ENCODE results near the gene ZBTB49.
A peak's percentile ranks its signal among the peaks of the same experiment; 100 is the strongest.
"Not testable (repeated sequence)": the region's sequence is repeated elsewhere in the genome, so short reads cannot be mapped to it uniquely, and the experiment has no call there.

ZBTB49 gene, protein sequence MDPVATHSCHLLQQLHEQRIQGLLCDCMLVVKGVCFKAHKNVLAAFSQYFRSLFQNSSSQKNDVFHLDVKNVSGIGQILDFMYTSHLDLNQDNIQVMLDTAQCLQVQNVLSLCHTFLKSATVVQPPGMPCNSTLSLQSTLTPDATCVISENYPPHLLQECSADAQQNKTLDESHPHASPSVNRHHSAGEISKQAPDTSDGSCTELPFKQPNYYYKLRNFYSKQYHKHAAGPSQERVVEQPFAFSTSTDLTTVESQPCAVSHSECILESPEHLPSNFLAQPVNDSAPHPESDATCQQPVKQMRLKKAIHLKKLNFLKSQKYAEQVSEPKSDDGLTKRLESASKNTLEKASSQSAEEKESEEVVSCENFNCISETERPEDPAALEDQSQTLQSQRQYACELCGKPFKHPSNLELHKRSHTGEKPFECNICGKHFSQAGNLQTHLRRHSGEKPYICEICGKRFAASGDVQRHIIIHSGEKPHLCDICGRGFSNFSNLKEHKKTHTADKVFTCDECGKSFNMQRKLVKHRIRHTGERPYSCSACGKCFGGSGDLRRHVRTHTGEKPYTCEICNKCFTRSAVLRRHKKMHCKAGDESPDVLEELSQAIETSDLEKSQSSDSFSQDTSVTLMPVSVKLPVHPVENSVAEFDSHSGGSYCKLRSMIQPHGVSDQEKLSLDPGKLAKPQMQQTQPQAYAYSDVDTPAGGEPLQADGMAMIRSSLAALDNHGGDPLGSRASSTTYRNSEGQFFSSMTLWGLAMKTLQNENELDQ

GRCh38 chr4:4289941-4290850 lies at the start of gene ZBTB49, which contains the start of gene LYAR:
ZBTB49 (plus strand) TSS chr4:4290251; CDS start chr4:4299946, 9,695 bp downstream.
LYAR (minus strand) TSS chr4:4290154; CDS start chr4:4283742, 6,412 bp downstream.
- Mint-ChIP-seq H3K4me3 (peak within 1 kb of the TSS; percentile 93), H3K27ac (peak within 1 kb of the TSS; percentile 91), H3K9me3 (no peaks in the 10 kb centered on the region), H3K27me3 (no peaks in the 10 kb centered on the region), H3K4me1 (peaks cover 67% of the 10 kb centered on the region), H3K36me3 (peaks cover 3% of the 10 kb centered on the region)

- peaks cover 28% of the 10 kb centered on the region for H3K36me3 Mint-ChIP-seq
Measured at GRCh38 chr4:4245172-4245571, 44.9 kb upstream of the ZBTB49 start.

DNA sequence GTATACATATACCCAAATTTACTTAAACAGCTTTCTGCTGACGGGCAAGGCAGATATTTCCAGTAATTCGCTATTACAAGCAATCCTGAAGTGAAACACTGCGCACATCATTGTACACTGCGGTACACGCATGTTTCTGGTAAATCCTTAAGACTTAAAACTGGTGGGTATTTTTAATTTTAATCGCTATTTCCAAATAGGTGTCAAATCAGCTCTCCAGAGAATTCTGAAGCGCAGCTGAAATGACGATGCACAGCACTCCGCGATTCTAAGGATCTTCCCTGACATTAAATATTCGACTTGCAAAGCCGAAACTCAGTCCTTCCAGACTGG lies 42.4 kb upstream of the ZBTB49 start:
- H3K27ac Mint-ChIP-seq, result peak overlapping the region; percentile 98

More at GRCh38 chr4:4245172-4245571, 44.9 kb upstream of the ZBTB49 start:
- H3K9me3 Mint-ChIP-seq, result no peaks in the 10 kb centered on the region
- no peak overlapping the region for H3K4me3 Mint-ChIP-seq
- peaks cover 34% of the 10 kb centered on the region for H3K4me1 Mint-ChIP-seq
- no peaks in the 10 kb centered on the region for H3K27me3 Mint-ChIP-seq
- H3K27ac Mint-ChIP-seq, result no peak overlapping the region

GRCh38 chr4:4248029-4248884 lies 41.8 kb upstream of the ZBTB49 start, which contains the start of gene TMEM128:
TMEM128 (minus strand) TSS chr4:4248223; CDS start chr4:4248202, 21 bp downstream.
- Mint-ChIP-seq H3K9me3 (no peaks in the 10 kb centered on the region), H3K4me3 (peak within 1 kb of the TSS; percentile 98), H3K27ac (peak within 1 kb of the TSS; percentile 98), H3K27me3 (no peaks in the 10 kb centered on the region), H3K36me3 (peaks cover 20% of the 10 kb centered on the region), H3K4me1 (peaks cover 27% of the 10 kb centered on the region)

More for the DNA sequence above, 42.4 kb upstream of the ZBTB49 start:
- H3K36me3 Mint-ChIP-seq, result peaks cover 22% of the 10 kb centered on the region
- H3K4me3 Mint-ChIP-seq, result peak overlapping the region; percentile 98
- H3K27me3 Mint-ChIP-seq, result no peaks in the 10 kb centered on the region
- H3K4me1 Mint-ChIP-seq, result peaks cover 27% of the 10 kb centered on the region
- no peaks in the 10 kb centered on the region for H3K9me3 Mint-ChIP-seq

GRCh38 chr4:4248885-4249203 lies 41.2 kb upstream of the ZBTB49 start:
- H3K4me3 Mint-ChIP-seq, result peak overlapping the region; percentile 98
- H3K27me3 Mint-ChIP-seq, result no peaks in the 10 kb centered on the region
- H3K36me3 Mint-ChIP-seq, result peaks cover 14% of the 10 kb centered on the region
- H3K27ac Mint-ChIP-seq, result peak overlapping the region; percentile 98
- H3K9me3 Mint-ChIP-seq, result no peaks in the 10 kb centered on the region
- peaks cover 27% of the 10 kb centered on the region for H3K4me1 Mint-ChIP-seq

DNA sequence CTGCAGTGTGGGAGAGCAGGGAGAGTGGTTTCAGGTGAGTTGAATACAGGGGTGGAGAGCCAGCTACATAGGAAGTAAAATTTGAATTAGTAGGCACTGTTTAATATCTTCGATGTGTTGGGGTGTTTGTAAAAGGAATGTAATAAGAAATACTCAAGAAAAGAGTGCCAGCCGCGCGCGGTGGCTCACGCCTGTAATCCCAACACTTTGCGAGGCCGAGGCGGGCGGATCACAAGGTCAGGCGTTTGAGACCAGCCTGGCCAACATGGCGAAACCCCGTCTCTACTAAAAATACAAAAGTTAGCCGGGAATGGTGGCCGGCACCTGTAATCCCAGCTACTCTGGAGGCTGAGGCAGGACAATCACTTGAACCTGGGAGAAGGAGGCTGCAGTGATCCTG lies 40.7 kb upstream of the ZBTB49 start:
- peaks cover 27% of the 10 kb centered on the region for H3K4me1 Mint-ChIP-seq
- not testable (repeated sequence) for H3K27ac Mint-ChIP-seq, H3K4me3 Mint-ChIP-seq, H3K27me3 Mint-ChIP-seq, H3K9me3 Mint-ChIP-seq
- H3K36me3 Mint-ChIP-seq, result peaks cover 12% of the 10 kb centered on the region

DNA sequence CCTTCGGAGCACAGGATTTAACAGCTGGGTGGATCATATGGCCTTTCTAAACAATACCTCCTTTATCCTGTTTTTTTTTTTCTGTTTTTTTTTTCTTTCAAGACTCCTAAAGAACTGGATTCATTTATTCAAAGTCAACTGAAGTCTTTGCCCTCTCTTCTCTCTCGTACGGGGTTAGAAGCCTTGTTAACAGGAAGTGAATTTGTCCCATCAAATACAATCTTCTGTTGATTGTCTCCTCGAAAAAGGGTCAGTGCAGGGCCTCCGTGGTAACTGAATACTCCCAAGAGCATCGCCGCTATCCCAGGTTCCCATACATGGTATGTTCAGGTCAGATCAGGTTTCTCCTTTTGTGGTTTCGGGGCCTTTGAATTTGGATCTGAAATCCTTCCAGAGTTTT lies 40.2 kb upstream of the ZBTB49 start:
- Mint-ChIP-seq H3K27me3 (no peaks in the 10 kb centered on the region), H3K4me3 (peak overlapping the region; percentile 58), H3K9me3 (no peaks in the 10 kb centered on the region), H3K36me3 (peaks cover 11% of the 10 kb centered on the region), H3K27ac (peak overlapping the region; percentile 38), H3K4me1 (peaks cover 26% of the 10 kb centered on the region)

DNA sequence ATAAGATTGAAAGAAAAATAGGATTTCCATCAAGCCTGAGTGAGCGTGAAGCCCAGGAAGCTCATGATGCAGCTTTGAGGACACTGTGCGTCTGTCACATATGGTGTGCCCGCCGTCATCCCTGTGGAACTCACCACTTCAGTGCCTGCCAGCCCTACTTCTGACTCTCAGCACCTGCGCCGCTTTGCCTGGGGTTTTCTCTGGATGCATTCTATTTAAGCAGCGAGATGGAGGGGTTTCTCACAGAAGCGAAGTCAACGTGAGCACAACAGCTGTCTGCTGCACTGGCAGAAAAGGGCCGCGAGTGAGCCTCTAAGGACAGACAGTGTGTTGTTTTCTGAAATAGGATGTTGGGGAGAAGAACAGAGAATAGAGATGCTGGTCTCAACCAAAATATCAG lies 35.9 kb upstream of the ZBTB49 start:
- H3K27me3 Mint-ChIP-seq, result no peaks in the 10 kb centered on the region

DNA sequence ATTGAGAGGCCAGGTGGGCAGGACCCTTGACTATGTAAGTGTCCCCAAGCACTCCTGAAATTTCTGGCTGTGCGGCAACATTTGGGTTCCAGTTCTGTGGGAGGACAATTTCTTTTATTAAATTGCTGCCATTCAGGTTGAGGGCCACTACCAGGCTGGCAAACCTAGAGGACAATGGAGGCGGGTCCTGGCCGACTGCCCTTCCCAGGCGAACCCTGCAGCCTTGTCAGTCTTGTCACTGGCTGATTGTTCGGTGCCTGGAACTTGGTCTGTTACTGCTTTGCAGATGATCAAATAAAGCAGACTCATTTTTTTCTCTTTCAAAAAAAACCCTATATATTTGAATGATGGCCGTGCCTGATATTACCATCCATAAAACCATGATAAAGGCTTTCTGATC lies 35.4 kb upstream of the ZBTB49 start:
- no peaks in the 10 kb centered on the region for H3K4me1 Mint-ChIP-seq
- H3K9me3 Mint-ChIP-seq, result no peaks in the 10 kb centered on the region
- H3K4me3 Mint-ChIP-seq, result no peak overlapping the region
- H3K36me3 Mint-ChIP-seq, result no peaks in the 10 kb centered on the region
- no peak overlapping the region for H3K27ac Mint-ChIP-seq
- H3K27me3 Mint-ChIP-seq, result no peaks in the 10 kb centered on the region

More for the DNA sequence above, 35.9 kb upstream of the ZBTB49 start:
- no peaks in the 10 kb centered on the region for H3K9me3 Mint-ChIP-seq
- no peak overlapping the region for H3K27ac Mint-ChIP-seq
- H3K4me3 Mint-ChIP-seq, result no peak overlapping the region
- H3K4me1 Mint-ChIP-seq, result no peaks in the 10 kb centered on the region
- no peaks in the 10 kb centered on the region for H3K36me3 Mint-ChIP-seq

DNA sequence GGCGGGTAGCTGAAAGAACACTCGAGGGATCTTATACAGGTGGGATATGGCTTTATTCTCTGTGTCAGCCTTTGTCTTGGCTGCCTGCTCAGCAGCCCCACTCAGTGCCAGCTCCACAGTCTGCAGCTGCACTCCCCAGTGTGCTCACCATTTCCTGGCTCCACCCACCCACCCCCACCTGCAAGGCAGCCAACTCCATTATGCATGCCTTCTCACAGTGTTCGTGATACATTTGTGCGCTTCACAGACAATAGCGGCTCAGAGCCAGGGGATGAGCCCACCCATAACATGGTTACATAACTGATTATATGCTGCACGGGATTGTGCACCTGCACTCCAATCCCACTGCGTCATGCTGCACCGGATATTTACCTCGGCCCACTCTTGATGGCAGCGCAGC lies 33.3 kb upstream of the ZBTB49 start:
- Mint-ChIP-seq H3K4me3 (no peak overlapping the region), H3K9me3 (no peaks in the 10 kb centered on the region), H3K27ac (no peak overlapping the region), H3K36me3 (no peaks in the 10 kb centered on the region), H3K4me1 (no peaks in the 10 kb centered on the region), H3K27me3 (no peaks in the 10 kb centered on the region)

DNA sequence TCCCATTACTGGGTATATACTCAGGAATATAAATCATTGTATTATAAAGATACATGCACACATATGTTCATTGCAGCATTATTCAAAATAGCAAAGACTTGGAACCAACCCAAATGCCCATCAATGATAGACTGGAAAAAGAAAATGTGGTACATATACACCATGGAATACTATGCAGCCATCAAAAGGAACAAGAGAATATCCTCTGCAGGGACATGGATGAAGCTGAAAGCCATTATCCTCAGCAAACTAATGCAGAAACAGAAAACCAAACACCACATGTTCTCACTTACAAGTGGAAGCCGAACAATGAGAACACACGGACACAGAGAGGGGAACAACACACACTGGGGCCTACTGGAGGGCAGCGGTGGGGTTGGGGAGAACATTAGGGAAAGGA lies 32.3 kb upstream of the ZBTB49 start:
- not testable (repeated sequence) for H3K4me1 Mint-ChIP-seq, H3K4me3 Mint-ChIP-seq, H3K9me3 Mint-ChIP-seq, H3K27me3 Mint-ChIP-seq, H3K36me3 Mint-ChIP-seq, H3K27ac Mint-ChIP-seq

GRCh38 chr4:4259484-4260100 lies 30.5 kb upstream of the ZBTB49 start:
- Mint-ChIP-seq H3K27me3 (no peaks in the 10 kb centered on the region), H3K9me3 (no peaks in the 10 kb centered on the region), H3K36me3 (no peaks in the 10 kb centered on the region), H3K4me1 (no peaks in the 10 kb centered on the region), H3K27ac (no peak overlapping the region), H3K4me3 (no peak overlapping the region)

DNA sequence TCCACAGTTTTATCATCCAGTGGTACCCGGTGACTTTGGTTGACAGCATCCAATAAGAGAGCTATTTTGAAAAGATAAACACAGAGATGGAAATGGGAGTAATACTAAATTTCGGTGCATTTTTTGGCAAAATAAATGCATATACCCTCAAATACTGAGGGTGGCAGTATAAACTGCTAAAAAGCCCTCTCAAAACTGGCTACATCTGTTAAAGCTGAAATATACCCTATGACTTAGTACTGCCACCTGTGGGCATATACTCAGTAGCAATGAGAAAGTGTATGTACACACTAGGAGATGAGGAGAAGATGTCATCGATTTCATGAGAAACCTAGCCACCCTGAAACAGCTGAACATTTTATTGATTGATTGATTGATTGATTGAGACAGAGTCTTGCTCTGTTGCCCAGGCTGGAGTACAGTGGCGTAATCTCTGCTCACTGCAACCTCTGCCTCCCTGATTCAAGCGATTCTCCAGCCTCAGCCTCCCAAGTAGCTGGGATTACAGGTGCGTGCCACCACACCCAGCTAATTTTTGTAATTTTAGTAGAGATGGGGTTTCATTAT lies 29.8 kb upstream of the ZBTB49 start:
- Mint-ChIP-seq H3K27ac (no peak overlapping the region), H3K9me3 (no peaks in the 10 kb centered on the region), H3K27me3 (no peaks in the 10 kb centered on the region), H3K4me1 (no peaks in the 10 kb centered on the region), H3K4me3 (no peak overlapping the region), H3K36me3 (no peaks in the 10 kb centered on the region)

GRCh38 chr4:4267981-4268380 lies 22.1 kb upstream of the ZBTB49 start:
- peaks cover 8% of the 10 kb centered on the region for H3K4me1 Mint-ChIP-seq
- no peak overlapping the region for H3K27ac Mint-ChIP-seq
- H3K27me3 Mint-ChIP-seq, result no peaks in the 10 kb centered on the region
- no peaks in the 10 kb centered on the region for H3K9me3 Mint-ChIP-seq
- peaks cover 12% of the 10 kb centered on the region for H3K36me3 Mint-ChIP-seq
- no peak overlapping the region for H3K4me3 Mint-ChIP-seq
